HG02610 (cell line): ENCODE results near the gene OR6B1.
"Not testable (repeated sequence)": the region's sequence is repeated elsewhere in the genome, so short reads cannot be mapped to it uniquely, and the experiment has no call there.

ENCODE experiments used
- ATAC-seq: cut with Tn5 transposase; IDR thresholded peaks from one replicate; pipeline ENCODE4 v1.9.1; 2021; ENCODE audit warnings: mild to moderate bottlenecking, moderate library complexity; ENCODE audit not compliant: unreplicated experiment

The OR6B1 gene

GRCh38 chr7:144004703-144005102 lies 4.6 kb downstream of the OR6B1 start:
- ATAC-seq: no peak

GRCh38 chr7:144006029-144006691 lies 6.0 kb downstream of the OR6B1 start:
- ATAC-seq: no peak

- no peak for ATAC-seq
Observed at GRCh38 chr7:144006692-144007042, 6.5 kb downstream of the OR6B1 start.

- no peak for ATAC-seq
Observed at GRCh38 chr7:144009361-144009760, 9.2 kb downstream of the OR6B1 start.

GRCh38 chr7:144010061-144010460 lies 9.9 kb downstream of the OR6B1 start:
- not testable (repeated sequence) for ATAC-seq

GRCh38 chr7:144010821-144011220 lies 10.7 kb downstream of the OR6B1 start:
- not testable (repeated sequence) for ATAC-seq

GRCh38 chr7:144011458-144012230 lies 11.5 kb downstream of the OR6B1 start:
- no peak for ATAC-seq

GRCh38 chr7:144018065-144018464 lies 17.9 kb downstream of the OR6B1 start:
- no peak for ATAC-seq

- ATAC-seq: peak; percentile 80
Observed at GRCh38 chr7:144019457-144019856, 19.3 kb downstream of the OR6B1 start.

GRCh38 chr7:144020340-144020739 lies 20.2 kb downstream of the OR6B1 start:
- no peak for ATAC-seq

- ATAC-seq: no peak
Observed at GRCh38 chr7:144022169-144022568, 22.0 kb downstream of the OR6B1 start.

- no peak for ATAC-seq
Observed at GRCh38 chr7:144023171-144023827, 23.2 kb downstream of the OR6B1 start.

- no peak for ATAC-seq
Observed at GRCh38 chr7:144024213-144024612, 24.1 kb downstream of the OR6B1 start.

GRCh38 chr7:144026203-144026883 lies 26.2 kb downstream of the OR6B1 start:
- no peak for ATAC-seq

- no peak for ATAC-seq
Observed at GRCh38 chr7:144027070-144027469, 26.9 kb downstream of the OR6B1 start.

GRCh38 chr7:144027974-144028373 lies 27.9 kb downstream of the OR6B1 start:
- peak; percentile 68 for ATAC-seq

GRCh38 chr7:144028547-144028946 lies 28.4 kb downstream of the OR6B1 start:
- no peak for ATAC-seq

GRCh38 chr7:144032516-144032915 lies 32.4 kb downstream of the OR6B1 start:
- ATAC-seq: no peak

GRCh38 chr7:144032985-144033709 lies 33.0 kb downstream of the OR6B1 start:
- ATAC-seq: no peak

GRCh38 chr7:144035385-144035784 lies 35.3 kb downstream of the OR6B1 start:
- ATAC-seq: no peak
